NCI-H1092 treated with DMSO at 0.1 percent for 48 hours (cell line): Measurements from ENCODE around the gene ICAM1.

Experiments
- DNase-seq: peaks from one replicate; lab custom pipeline; 2025; lab: John Stamatoyannopoulos, UW

The ICAM1 gene

DNA sequence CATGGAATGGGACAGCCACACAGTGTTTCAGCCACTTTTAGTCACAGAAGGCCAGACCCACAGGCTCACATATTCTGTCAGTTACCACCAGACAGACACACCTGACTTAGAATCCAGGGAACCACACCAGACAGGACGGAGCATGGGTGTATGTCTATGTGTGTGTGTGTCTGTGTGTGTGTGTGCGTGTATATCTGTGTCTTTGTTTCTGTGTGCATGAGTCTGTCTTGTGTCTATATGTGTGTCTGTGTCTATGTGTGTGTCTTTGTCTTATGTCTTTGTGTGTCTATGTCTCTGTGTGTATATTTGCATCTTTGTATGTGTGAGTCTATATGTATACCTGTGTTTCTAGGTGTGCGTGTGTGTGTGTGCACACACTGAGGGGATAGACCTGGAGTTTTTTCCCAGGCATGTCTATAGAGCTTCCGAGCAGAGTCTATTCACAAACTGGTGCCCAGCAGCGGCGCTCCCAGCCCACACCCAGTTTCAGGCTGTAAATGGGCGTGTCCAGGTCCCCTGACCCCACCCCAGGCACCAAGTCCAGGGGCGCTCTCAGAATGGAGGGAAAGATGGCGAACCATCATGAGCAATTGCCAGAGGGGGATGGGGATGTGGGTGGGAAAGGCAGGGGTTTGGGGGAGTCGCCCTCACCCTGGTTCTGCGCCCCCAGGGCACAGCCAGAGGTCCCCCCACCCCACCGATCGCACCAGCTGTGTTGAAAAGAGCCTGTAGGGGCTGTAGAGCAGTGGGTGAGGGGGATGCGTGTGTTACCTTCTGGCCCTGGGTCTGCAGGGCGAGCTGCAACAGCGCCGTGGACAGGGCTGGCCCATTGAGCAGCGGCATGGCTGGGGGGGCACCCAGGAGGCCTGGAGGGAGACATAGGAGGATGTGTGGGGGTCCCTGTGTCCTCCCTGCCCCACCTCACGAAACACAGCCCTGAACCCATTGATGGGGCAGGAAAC is 51.2 kb downstream of the ICAM1 start:
- no peak for DNase-seq

- no peak for DNase-seq
Observed at GRCh38 chr19:10325732-10326131, 54.8 kb downstream of the ICAM1 start.

DNA sequence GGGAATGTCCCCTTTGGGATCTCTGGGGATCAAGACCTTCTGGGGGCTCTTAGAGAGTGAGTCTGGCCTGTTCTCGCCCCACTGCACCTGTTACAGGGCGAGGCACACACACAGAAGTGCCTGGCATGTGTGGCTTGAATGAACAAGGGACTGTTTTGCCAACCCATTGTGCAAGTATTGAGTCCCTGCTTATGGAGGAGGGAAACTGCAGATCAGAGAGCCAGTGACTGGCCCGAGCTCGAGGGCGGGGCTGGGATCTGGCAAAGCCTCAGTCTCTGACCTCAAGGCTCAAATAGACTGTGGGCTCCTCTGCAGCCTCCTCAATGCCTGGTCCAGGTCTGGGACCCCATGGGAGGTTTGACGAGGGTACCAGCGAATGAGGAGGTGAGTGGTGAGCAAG is 56.9 kb downstream of the ICAM1 start:
- DNase-seq = no peak

DNA sequence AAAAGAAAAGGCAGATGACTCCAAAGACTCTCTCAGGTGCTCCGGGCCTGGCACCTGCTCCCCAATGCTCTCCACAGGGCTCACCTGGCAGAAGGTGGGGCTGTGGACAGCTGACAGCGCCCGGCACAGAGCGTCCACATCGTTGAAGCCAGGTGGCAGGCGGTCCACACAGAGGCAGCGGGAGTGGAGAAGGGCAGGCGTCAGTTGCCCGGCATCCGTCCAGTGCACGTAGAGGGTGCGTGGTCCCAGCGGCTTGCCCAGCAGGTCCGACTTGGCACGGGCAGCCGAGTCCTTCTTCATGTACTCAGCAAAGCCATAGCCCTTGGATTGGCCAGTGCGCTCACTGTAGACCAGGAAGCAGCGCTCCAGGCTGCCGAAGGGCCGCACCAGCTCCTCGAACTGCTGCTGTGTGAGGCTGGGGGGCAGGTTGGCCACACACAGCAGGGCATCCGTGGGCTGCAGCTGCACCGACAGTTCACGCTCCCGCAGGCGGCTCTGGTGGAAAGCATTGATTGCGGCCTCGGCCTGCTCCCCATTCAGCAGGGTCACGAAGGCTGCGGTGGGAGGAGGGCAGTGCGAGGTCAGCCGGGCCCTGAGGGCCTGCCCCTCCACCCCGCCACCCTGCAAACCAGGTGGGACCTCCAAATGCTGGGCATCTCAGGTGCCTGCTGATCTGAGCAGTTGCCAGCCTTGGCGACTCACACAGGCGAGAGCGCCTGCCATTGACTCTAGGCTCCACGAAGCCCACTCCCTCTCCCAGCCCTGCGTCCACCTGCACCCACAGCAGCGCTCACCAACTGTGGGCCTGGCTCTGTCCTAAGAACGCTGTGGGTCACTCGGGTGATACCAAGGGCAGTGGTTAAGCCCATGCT is 57.9 kb downstream of the ICAM1 start:
- DNase-seq = no peak

GRCh38 chr19:10329555-10329954 is 58.6 kb downstream of the ICAM1 start:
- DNase-seq = no peak

GRCh38 chr19:10332158-10332964 is 61.4 kb downstream of the ICAM1 start:
- DNase-seq = no peak

GRCh38 chr19:10332965-10333757 is 62.2 kb downstream of the ICAM1 start, which contains the start of gene RAVER1:
Gene RAVER1 (minus strand): TSS chr19:10333529. CDS start chr19:10333507, 22 bp downstream.
- peak; percentile 96 for DNase-seq

DNA sequence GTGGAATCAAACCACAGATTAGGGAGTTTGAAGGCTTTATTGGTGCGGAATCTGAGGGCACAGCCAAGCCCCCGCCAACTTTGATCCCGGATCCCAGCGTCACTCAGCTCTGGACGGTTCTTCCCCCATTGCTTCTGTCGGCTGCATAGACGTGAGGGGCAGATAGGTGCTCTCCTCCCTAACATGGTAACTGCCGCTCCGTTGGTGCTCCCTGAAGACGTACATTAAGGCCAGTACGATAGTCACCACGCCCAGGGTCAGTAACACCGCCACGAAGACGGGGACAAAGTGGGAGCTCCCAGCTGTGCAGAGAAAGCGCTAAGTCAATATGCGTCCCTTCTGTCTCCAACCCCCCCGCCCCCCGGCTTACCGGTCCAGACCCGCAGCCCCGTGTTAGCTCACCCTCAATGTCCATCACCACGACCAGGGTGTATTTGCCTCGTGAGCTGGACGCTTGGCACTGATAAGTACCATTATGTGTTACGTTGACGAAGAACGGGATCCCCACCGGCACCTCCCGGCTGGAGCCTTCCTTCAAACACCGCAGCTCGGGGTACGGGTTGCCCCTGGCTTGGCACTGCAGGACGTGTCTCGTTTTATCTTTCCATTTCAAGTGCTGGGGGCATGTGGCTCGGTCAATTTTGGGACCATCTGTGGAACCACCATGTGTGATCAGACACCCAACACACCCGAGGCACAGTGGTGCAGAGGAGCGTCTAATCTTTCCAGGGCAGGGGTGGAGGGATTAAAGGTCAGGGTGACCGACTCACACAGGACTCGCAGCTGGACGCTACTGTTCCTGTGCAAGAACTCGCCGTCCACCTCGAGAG is 63.1 kb downstream of the ICAM1 start:
- DNase-seq = no peak

- no peak for DNase-seq
Observed at GRCh38 chr19:10334588-10335351, 63.9 kb downstream of the ICAM1 start.

DNA sequence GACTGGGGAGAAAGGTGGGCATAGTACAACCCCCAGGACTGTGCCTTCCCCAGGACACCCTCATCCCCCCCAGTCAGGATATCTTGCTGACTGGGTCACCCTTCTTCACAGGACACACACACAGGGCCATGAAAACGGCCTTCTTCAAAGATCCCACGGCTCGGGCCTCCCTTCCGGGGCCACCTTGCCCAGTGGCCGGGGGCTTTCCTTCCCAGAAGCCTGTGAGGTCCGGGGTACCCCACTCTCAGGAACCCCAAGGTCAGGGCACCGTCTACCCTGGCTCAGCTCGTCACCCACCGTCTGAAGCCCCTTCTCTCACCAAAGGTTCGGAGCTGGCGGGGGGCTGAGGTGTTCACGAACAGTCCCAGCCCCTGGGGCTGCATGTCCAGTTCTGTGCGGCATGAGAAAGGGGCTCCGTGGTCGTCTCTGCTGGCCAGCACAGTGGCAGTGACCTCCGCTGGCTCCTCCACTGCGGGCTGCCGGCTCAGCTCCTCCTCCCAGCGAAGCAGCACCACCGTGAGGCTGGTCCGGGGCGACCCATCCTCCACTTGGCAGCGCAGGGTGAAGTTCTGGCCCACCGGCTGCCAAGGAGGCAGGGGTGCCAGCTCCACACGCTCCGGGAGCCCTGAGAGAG is 64.5 kb downstream of the ICAM1 start:
- DNase-seq = no peak
